ENCODE measurements around the gene GRAMD2A.

The GRAMD2A gene

DNA sequence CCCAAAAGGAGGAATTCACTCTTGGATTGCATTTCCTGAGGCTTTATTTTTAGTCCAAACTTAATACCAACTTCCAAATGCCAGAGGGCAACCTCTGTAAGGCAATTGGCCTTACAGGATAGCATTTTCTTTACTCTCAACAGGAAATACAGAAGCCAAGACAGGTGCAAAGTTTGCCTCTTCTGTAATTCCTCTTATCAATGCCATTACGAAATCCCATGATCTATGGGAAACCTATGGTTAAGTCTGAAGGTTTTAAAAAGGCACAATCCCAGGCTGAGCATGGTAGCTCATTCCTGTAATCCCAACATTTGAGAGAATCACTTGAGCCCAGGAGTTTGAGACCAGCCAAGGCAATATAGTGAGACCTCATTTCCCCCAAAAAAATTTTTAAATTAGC, 18.5 kb upstream of the GRAMD2A start:
- no peak for DNase-seq

- DNase-seq: no peak
Observed at GRCh38 chr15:72207558-72208085, 10.0 kb upstream of the GRAMD2A start.

DNA sequence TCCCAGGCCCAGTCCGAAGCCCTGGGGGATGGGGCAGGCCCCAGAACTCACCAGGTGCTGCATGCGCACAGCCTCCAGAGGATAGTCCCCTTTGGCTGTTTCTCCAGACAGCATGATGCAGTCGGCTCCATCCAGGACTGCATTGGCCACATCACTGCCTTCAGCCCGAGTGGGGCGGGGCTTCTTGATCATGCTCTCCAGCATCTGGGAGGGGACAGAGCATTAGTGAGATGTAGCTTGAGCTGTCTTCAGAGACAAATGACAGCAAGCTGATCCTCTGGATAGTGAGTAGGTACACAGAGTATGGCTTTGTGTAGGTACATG, 9.1 kb upstream of the GRAMD2A start:
- no peak for DNase-seq

DNA sequence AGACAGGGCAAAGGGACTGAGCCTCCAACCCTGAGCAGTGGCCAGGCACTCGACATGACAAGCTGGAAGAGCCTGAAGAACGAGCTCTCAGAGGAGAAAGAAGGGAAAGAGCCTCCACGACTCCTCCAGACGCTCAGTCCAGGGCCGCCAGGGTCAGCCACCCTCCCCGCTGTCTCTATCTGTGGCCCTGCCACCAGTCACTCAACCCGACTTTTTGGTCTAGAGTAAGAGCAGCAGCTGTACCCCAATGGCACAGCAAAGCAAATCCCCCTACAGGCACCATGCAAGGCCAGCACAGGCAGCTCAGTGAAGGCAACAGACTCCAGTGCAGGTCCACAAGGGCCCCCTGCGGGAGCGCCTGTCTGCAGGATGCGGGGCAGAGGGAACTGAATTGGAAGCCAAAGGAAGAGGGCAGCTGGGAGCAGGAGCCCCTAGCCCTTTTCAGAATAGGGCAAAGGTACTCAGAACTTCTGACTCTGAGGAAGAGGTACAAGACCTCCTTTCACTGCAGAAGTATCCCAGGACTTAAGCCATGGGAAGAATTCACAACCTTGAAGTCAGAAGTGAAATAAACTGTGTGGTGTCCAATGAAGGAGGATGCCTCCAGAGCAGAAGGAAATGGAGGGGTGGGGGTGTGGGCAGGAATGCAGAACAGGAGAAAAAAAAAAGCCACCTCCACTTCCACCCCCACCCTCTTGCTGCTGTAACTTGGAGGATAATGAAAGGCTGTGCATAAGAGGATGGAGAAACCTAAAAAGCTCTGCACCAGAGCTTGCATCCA, 8.5 kb upstream of the GRAMD2A start:
- no peak for DNase-seq

- DNase-seq: no peak
Observed at GRCh38 chr15:72205273-72205672, 7.7 kb upstream of the GRAMD2A start.

- DNase-seq: no peak
Observed at GRCh38 chr15:72203507-72203837, 5.9 kb upstream of the GRAMD2A start.

DNA sequence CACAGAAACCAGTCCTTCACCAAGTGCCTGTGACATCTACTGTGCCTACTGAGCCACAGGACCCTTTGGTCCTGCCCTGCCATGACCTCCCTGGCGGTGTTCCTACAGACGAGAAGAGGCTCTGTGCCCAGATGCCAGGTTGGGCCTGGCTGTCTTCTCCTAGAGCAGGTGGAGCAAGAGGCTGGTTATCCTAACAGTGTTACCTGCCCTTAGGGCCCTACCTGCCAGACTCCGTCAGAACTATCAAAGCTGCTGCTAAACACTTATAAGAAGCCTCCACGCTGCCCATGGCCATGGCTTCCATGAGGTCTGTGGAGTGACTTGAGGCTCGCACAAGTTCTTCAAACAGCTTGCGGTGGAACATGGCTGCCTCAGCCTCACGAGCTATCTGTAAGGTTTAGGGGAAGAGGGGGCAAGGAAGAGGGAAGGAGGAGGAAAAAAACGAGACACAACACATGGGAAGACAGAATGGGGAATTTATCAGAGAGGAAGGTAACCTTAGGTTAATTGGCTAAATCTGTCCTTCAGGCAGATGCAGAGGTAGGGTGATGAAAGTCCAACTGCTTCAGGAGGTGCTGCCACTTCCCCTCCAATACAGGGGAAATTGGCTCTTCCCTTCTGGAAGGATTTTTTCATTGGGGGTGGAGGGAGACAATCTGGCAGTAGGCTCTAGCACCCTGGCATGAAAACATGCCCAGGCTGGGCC, 5.4 kb upstream of the GRAMD2A start:
- DNase-seq: no peak

- no peak for DNase-seq
Observed at GRCh38 chr15:72202302-72202701, 4.7 kb upstream of the GRAMD2A start.

- DNase-seq: no peak
Observed at GRCh38 chr15:72201391-72201921, 3.9 kb upstream of the GRAMD2A start.

DNA sequence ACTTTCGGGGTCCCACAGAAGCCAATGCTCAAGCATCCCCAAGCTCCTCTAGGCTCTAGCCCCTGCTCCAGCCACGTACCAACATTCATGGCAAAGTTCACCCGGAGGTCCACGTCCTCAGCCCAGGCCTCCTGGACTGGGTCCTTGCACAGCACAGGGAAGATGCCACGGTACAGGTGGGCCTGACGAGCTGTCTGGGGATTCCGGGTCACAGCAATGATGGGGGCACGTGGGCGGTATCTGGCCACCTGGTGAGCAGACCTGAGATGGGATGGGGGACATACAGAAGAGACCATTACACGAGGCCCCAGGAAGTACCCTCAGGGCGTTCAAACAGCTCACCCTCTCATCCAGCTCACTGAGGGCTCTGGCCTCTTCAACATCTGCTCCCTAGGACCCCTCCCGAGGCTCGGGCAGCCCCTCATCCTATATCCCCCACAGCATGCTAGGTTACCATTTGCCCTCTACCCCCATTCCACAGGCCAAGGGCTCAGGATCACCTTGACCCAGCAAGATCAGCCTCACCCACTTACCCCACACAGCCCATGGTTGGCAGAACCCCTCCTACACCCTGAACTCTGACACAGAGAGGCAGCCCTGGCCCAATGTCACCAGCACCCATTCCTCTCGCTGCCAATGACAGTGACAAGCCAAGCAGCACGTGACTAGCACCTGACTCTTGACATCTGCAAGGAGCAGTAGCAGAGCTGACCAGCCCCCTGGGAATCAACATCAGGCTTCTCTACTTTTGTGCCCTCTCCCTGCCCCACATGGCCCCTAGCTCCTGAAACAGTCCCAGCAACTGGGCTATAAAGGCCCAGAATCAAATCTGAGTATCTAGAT, 3.0 kb upstream of the GRAMD2A start:
- no peak for DNase-seq

- no peak for DNase-seq
Observed at GRCh38 chr15:72199721-72200212, 2.2 kb upstream of the GRAMD2A start.

GRCh38 chr15:72199205-72199515, 1.6 kb upstream of the GRAMD2A start:
- no peak for DNase-seq

DNA sequence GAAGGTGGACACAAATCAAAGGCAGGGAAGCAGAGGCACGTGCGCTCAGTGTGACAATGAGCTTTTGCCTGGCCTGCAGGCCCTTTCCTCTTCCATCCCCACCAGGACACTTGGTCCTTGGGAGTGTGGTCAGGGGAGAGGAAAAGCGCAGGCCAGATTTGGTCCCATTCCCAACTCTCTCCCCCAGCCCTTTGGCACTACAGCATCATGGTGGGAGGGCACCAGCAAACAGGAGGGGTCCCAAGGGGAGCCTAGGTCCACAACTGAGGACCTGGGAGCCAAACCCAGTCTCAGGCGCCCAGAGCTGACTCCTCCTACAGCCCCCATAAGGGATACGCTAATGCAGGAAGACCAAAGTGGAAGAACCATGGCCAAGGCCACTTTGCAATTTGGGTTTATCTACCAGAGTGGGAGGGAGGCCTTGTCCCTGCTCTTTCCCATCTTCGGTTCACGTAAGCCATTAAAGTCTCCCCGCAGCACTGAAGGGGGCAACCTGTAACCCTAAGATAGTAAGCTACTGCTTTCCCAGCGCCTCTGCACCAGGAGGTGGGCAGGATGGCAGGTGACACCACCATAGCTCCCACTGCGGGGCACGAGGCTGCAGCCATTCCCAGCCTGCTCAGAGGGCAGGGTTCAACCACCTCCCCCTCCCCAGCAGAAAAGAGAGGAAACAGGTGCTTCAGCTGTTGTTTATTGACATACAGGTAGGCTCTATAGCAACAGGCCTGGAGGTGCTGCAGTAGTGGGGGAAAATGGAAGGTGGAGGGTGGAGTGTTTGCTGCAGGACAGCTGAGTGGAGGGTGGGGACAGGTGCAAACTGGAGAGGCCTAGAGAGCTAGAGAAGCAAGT, 993 bp upstream of the GRAMD2A start:
- no peak for DNase-seq

DNA sequence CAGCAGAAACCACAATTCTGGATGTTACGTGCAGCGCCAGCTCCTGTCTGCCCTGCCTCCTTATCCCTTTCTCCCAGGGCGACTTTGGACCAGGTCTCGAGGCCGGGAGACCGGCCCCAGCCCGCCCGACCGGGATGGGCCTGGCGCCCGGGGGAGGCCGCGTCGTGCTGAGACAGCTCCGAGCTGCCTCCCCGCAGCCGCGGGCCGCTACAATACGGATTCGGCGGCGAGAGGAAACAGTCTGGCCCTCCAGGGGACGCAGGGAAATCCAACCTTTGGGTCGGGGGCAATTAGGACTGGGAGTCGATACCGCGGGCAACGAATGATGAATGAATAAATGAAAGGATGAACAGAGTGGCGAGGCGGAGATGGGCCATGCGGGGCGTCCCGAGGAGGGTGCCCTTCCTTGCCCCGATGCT, 537 bp downstream of the GRAMD2A start:
- no peak for DNase-seq

DNA sequence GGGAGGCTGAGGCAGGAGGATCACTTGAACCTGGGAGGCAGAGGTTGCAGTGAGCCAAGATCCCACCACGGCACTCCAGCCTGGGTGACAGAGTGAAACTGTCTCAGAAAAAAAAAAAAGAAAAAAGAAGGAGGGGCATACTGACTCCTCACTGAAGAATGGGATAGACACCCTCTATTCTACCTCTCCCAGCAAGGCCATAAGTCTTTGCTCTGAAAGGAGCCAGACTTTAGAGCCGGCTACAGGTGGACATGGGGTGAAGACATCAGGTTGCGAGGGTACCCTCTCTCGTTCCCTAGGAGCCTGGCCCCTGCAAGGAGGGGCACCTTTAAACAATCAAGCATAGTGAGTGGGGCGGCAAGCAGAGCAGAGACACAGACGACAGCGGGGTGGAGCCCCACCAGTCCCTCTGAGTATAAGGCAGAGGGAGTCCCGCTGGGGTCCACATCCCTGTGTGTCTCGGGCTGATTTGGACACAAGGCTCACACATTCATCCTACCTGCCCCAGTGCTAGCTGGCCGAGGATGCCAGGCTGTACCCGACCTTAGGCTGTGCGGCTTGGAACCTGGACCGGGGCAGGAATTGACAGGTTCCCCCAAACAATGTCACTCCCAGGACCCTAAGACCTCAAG, 1.1 kb downstream of the GRAMD2A start:
- no peak for DNase-seq

GRCh38 chr15:72195101-72195511, 2.5 kb downstream of the GRAMD2A start:
- DNase-seq: no peak

DNA sequence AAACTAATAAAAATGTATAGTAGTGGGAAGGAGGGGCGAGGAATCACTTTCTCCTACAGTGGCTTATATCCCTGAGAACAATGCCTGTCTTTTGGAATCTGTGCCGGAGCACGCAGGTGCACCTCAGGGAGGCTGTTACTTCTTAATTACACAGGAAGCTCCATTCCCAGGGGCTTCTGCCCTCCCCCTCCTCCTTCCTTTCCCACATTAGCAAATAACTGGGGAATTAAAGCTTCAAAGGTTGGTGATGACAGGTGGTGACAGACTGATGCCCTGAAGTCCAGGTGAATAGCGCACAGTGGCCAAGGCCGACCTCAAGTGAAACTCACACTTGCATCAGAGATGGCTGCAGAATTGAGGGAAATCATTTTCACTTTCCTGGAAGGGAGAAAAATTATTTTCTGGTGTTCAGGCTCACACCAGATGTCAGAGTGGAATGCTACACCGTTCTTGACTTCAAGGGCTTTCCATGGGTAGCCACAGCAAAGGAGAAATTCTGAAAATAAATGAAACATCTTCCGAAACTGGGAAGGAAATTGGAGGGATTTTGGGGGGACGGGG, 3.7 kb downstream of the GRAMD2A start:
- no peak for DNase-seq

GRCh38 chr15:72192416-72192815, 5.2 kb downstream of the GRAMD2A start:
- DNase-seq: no peak

DNA sequence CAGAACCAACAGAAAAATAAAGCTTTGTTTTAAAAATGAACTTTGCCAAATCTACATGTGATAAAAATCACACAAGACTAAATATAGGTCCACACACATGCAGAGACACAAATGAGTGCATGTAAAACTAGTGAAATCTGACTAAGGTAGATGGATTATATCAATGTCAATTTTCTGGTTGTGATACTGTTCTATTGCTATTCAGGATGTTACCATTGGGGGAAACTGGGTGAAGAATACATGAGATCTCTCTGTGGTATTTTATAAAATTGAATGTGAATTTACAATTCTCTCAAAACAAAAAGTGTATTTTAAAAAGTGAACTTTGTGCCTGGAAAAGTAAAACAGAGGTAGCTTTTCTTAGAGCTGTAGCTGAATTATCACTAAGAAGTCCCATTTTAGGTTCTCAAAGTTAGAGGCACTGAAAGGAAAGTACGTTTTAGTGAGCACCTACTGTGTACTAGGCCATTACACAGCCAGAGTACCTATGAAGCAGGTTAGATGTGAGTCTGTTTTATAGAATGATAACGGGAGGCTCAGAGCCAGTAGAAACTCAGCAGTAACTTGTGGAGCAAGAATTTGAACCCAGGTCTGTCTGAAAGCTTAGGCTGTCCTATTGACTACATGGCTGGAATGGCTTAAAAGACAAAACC, 8.2 kb downstream of the GRAMD2A start:
- DNase-seq: no peak

DNA sequence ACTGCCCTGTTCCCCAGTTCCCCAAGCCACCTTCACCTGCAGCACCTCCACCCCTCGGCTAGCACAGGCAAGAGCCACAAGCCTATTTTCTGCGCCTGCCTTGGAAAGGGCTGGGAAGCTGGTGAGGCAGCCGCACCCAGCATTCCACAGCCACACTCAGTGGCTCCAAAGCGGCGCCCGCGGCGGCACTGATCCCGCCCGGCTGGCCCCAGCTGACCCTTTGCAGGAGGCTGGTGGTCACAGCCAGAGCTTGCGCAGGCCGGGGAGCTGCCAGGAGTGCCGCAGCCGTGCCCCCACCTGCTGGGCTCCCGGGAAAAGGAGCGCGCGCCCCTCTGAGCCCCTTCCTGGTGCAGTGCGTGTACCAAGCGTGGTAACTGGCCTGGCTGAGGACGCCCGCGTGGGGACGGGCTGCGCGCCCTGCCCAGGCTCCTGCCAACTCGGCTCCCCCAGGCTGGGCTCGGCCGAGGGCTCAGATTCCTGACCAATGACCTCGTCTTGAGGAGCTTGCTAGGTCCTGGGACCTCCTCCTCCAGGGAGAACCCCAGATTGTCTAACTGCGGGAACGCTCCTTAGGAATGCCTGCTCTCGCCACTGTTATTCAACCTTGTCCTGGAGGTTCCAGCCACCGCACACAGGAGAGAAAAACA, 13.3 kb downstream of the GRAMD2A start:
- DNase-seq: no peak

- DNase-seq: no peak
Observed at GRCh38 chr15:72183781-72184164, 13.8 kb downstream of the GRAMD2A start.
